ENCODE results near the gene STAP2.
"Not testable (repeated sequence)": the region's sequence is repeated elsewhere in the genome, so short reads cannot be mapped to it uniquely, and the experiment has no call there.

Gene STAP2

DNA sequence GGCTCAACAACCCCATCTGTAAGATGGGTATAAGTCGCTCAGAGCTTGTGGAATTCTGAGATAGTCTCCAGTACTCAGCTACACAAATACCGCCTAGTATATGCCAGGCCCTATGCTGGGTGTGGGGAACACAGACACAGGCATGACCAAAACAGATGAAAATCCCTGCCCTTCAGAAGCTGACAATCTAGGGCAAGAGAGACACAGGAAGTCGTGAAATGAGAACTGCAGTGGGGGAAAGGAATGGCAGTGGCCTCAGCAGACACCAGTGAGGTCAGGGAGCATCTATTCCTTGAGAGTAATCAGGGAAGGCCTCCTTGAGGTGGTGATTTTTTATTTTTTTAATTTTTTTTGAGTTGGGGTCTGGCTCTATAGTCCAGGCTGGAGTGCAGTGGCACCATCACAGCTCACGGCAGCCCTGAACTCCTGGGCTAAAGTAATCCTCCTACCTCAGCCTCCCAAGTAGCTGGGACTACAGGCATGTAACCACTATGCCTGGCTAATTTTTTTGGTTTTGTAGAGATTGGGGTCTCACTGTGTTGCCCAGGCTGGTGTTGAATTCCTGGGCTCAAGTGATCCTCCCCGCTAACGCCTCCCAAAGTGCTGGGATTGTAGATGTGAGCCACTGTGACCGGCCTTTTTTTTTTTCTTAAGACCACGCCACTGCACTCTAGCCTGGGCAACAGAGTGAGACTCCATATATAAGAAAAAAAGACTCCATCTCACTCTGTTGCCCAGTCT, 39.6 kb downstream of the STAP2 start:
- no peak for FAIRE-seq
- no peak for DNase-seq (ENCODE audit: insufficient read length)
- TF ChIP-seq TAF1 (IDR thresholded peaks at IDR 0.05; ENCODE audit: borderline replicate concordance, low read depth, low read length), result no peak
- no peak for TF ChIP-seq POLR2A (IDR thresholded peaks at IDR 0.05; ENCODE audit: low read depth, low read length)
- no peak for TF ChIP-seq POLR2AphosphoS5 (IDR thresholded peaks at IDR 0.05; ENCODE audit: low read depth, low read length)

DNA sequence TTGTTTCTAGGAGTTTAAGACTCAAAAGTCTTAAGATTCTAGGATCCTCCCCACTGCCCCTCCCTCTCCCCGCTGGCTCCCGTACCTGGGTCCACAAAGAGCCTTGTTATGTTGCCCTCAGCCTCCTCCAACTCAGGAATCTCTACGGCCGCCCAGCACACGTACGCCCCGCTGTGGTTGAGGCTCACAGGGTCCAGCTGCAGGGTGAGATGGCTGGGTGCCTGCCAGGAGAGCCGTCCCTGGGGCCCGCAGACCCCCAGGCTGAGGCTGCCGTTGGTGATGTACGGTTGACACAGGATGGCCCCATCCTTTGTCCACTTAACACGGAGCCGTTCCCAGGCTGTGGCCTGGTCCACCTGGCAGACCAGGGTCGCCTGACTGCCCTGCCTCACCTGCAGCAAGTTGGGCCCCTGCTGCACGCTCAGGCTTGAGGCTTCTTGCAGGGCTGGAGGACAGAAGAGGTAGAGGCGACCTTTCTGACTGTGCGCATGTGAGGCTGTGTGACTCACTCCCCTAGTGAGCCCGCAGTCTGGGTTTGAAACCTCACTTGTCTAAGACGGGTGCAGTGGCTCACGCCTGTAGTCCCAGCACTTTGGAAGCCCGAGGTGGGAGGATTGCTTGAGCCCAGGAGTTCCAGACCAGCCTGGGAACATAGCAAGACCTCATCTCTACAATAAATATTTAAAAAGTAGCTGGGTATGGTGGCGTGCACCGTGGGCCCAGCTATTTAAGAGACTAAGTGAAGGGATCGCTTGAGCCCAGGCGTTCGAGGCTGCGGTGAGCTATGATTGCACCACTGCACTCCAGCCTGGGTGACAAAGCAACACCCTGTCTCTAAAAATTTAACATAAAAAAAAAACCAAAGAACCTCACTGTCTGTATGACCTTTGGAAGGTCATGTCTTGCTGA, 40.5 kb downstream of the STAP2 start:
- FAIRE-seq (no peak), DNase-seq (ENCODE audit: insufficient read length) (no peak)
- TF ChIP-seq POLR2A (IDR thresholded peaks at IDR 0.05; ENCODE audit: low read depth, low read length) (no peak), POLR2AphosphoS5 (IDR thresholded peaks at IDR 0.05; ENCODE audit: low read depth, low read length) (no peak), TAF1 (IDR thresholded peaks at IDR 0.05; ENCODE audit: borderline replicate concordance, low read depth, low read length) (no peak)

DNA sequence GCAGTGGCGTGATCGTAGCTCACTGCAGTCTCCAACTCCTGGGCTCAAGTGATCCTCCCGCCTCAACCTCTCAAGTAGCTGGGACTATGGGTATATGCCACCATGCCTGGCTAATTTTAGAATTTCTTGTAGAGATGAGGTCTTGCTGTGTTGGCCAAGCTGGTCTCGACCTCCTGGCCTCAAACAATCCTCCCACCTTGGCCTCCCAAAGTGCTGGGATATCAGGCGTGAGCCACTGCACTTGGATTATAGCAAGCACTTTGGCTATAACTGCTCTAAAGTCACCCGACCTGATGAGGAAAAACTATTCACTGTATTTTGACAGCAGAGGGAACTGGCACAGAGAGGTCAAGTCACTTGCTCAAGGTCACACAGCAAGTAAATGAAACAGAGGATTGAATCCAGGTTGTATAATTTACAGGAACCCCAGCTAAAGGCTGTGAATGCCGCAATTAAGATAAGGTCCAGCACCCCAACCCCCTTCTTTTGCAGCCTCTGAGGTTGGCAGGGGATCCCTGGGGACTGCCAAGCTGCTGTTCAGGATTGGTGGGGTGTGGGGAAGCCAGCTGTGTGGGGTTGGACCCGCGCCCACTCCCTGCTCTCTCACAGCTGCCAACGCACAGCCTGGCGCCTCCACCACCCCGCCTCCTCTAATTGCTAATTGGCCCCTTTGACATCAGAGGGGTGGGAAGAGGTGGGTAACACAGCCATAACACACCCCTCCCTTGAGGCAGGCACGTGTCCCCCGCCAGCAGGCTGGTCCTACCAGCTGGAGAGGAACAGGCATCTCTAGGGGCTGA, 42.5 kb downstream of the STAP2 start:
- no peak for FAIRE-seq

DNA sequence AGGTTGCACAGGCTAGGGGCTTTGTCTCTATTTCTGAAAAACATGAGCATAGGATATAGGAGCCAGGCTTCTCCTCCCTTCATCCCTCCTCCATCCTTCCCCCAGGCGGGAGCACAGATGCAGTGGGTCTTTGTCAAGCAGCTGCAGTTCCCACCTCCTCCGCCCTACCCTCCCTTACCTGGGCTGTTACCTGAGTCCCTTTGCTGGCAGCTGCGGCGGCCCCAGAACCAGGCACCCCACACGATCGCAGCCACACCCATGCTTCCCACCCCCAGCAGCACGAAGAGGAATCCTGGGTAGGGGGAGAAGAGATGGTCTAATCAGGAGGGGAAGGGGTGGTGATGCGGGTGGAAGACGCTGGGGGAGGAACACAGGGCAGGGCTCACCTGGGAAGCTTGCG, 44.2 kb downstream of the STAP2 start:
- TF ChIP-seq POLR2AphosphoS5 (IDR thresholded peaks at IDR 0.05; ENCODE audit: low read depth, low read length), result no peak
- no peak for TF ChIP-seq TAF1 (IDR thresholded peaks at IDR 0.05; ENCODE audit: borderline replicate concordance, low read depth, low read length)
- no peak for TF ChIP-seq POLR2A (IDR thresholded peaks at IDR 0.05; ENCODE audit: low read depth, low read length)
- FAIRE-seq (no peak), DNase-seq (ENCODE audit: insufficient read length) (no peak)

More for the DNA sequence above, 42.5 kb downstream of the STAP2 start:
- DNase-seq (ENCODE audit: insufficient read length), result no peak
- TF ChIP-seq POLR2AphosphoS5 (IDR thresholded peaks at IDR 0.05; ENCODE audit: low read depth, low read length) (no peak), TAF1 (IDR thresholded peaks at IDR 0.05; ENCODE audit: borderline replicate concordance, low read depth, low read length) (no peak), POLR2A (IDR thresholded peaks at IDR 0.05; ENCODE audit: low read depth, low read length) (no peak)

DNA sequence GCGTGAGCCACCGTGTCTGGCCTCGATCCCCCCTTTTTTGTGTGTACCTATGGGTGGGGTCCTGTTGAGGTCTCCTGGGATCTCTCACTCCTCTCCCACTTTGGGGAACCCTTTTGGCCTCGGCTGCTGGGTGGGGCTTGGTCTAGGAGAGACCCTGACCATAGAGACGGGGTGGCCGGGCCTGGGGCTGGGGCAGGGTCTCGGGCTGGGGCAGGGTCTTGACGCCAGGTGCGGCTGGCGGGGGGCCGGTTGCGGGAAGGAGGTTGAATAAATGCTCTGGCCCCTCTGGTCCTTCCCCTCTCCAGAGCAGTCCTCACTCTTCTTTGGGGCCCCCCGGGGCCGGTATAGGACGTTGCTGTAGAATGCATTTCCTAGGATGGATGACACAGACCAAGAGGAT, 46.1 kb downstream of the STAP2 start:
- FAIRE-seq (no peak), DNase-seq (ENCODE audit: insufficient read length) (no peak)
- TF ChIP-seq POLR2A (IDR thresholded peaks at IDR 0.05; ENCODE audit: low read depth, low read length) (no peak), POLR2AphosphoS5 (IDR thresholded peaks at IDR 0.05; ENCODE audit: low read depth, low read length) (no peak), TAF1 (IDR thresholded peaks at IDR 0.05; ENCODE audit: borderline replicate concordance, low read depth, low read length) (no peak)

DNA sequence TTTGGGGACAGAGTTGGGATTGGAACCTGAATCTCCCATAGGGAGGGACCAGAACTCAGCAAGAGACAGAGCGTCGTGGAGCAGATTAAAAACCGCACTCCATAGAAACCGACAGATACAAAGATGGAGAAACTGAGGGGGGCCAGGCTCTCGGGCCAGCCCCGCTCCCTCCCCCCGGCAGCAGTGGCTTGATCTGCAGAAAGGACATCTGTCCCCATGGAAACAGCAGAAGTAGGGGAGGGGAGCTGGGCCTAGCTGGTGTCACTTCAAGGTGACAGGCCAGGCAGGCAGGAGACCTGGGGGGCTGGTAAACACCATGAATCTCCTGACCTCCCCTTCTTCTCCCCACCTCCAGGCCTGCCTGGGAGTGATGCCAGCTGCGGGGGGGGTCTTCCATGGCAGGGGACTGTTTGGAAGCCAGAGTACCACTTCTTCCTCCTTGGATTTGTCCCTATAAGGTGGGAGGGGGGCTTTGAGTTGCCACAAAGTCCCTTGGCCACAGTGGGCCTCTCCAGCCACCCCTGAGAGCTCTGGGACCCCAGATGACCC, 47.4 kb downstream of the STAP2 start:
- TF ChIP-seq TAF1 (IDR thresholded peaks at IDR 0.05; ENCODE audit: borderline replicate concordance, low read depth, low read length) (no peak), POLR2AphosphoS5 (IDR thresholded peaks at IDR 0.05; ENCODE audit: low read depth, low read length) (no peak), POLR2A (IDR thresholded peaks at IDR 0.05; ENCODE audit: low read depth, low read length) (no peak)
- DNase-seq (ENCODE audit: insufficient read length), result no peak
- no peak for FAIRE-seq

DNA sequence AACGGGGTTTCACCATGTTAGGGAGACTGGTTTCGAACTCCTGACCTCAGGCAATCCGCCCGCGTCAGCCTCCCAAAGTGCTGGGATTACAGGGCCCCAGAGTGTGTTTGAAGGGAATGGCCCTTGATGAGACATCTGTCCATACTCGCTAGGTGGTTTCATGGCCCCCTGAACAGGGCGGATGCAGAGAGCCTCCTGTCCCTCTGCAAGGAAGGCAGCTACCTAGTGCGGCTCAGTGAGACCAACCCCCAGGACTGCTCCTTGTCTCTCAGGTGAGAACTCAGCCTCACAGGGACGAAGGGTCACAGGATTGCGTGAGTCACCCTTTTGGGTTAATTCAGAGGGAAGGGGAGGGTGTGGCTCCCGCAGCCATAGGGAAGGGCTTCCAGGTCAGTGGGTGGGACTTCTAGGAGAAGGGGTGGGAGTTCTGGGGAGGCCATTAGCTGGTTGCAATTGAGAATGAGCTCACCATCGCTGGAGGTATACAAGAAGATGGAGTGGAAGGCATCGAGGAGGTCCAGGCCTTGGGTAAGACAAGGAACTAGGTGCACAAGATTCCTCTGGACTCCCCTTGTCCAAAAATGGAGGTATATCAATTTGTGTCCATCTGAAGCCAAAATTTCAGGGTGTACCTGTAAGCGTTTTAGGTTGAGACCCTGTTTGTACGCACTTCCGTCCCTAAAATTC, 50.4 kb downstream of the STAP2 start:
- FAIRE-seq (no peak), DNase-seq (ENCODE audit: insufficient read length) (no peak)
- no peak for TF ChIP-seq TAF1 (IDR thresholded peaks at IDR 0.05; ENCODE audit: borderline replicate concordance, low read depth, low read length)
- no peak for TF ChIP-seq POLR2A (IDR thresholded peaks at IDR 0.05; ENCODE audit: low read depth, low read length)
- no peak for TF ChIP-seq POLR2AphosphoS5 (IDR thresholded peaks at IDR 0.05; ENCODE audit: low read depth, low read length)

DNA sequence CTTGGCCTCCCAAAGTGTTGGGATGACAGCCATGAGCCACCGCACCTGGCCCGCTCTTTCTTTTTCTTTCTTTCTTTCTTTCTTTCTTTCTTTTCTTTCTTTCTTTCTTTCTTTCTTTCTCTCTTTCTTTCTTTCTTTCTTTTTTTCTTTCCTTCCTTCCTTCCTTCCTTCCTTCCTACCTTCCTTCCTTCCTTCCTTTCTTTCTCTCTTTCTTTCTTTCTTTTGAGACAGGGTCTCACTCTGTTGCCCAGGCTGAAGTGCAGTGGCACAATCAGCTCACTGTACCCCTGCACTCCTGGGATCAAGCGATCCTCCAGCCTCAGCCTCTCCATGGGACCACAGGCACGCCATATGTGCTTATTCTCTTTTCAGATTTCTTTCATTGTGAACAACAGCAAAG, 52.5 kb downstream of the STAP2 start:
- DNase-seq (ENCODE audit: insufficient read length); FAIRE-seq: not testable (repeated sequence)

DNA sequence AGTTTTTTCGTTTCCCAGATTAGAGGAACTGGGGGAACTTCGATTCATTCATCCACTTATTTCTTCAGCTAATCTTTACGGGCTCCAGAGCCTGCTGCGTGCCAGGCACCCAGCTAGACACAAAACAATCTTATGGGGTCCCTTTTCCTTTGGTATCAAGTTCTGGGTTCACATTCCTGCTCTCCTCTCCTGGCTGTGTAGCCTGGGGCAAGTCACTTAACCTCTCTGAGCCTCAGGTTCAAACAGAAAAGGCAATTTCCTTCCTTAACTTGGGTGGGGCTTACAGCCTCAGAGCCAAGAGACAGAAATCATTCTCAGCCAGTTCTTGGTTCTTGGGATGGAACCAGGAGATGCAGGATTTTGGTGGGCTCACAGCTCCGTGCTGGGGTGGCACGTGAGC, 53.7 kb downstream of the STAP2 start:
- DNase-seq (ENCODE audit: insufficient read length) (no peak), FAIRE-seq (no peak)
- TF ChIP-seq POLR2A (IDR thresholded peaks at IDR 0.05; ENCODE audit: low read depth, low read length) (no peak), TAF1 (IDR thresholded peaks at IDR 0.05; ENCODE audit: borderline replicate concordance, low read depth, low read length) (no peak), POLR2AphosphoS5 (IDR thresholded peaks at IDR 0.05; ENCODE audit: low read depth, low read length) (no peak)

DNA sequence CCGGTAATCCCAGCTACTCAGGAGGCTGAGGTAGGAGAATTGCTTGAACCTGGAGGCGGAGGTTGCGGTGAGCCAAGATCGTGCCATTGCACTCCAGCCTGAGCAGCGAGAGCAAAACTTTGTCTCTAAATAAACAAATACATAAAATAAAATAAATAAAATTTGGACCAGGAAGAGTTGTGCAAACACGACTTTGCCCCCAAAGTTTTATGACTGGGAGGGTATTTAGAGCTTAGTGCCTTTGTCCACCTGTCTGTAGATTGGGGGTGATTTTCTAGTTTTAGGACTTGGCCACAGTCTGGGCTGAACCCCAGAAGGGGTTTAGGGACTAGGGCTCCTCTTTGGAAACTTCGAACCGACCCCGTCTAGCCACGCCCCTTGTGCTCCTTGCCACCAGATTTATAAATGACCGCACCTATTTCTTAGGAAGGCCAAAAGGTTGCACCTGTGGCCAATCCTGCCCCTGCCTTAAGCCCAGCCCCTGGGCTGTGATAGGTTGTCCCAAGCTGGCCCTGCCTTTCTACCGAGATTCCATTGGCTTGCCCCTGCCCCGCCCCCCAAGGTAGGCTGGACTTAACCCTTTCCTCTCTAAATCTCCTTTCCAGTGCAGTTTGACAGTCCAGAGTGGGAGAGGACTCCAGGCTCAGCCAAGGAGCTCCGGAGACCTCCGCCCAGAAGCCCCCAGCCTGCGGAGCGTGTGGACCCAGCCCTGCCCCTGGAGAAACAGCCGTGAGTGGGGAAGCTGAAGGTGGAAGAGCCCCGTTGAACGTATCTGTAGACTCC, 54.3 kb downstream of the STAP2 start:
- TF ChIP-seq POLR2A (IDR thresholded peaks at IDR 0.05; ENCODE audit: low read depth, low read length) (no peak), POLR2AphosphoS5 (IDR thresholded peaks at IDR 0.05; ENCODE audit: low read depth, low read length) (no peak), TAF1 (IDR thresholded peaks at IDR 0.05; ENCODE audit: borderline replicate concordance, low read depth, low read length) (no peak)
- DNase-seq (ENCODE audit: insufficient read length) (no peak), FAIRE-seq (no peak)

Measured in GM12892 (cell line).